Esophagus muscularis mucosa (tissue), 4 donors: Measurements from ENCODE around the gene MGAT5B. TPM values are rescaled to one million over a fixed set of nuclear protein-coding genes. Genes with fewer than 3 reads are reported as not detected.

ENCODE experiments used
- DNase-seq: peaks from one replicate; pipeline ENCODE4 v3.0.0-alpha.2; 2017; ENCODE audit errors: extremely low spot score
- H3K27ac ChIP-seq, 4 donors: fragments of 200-600 bp; sonication (generic); replicated peaks in 1 of 4; 1 replicate in 3 of 4; 2 replicates in 1 of 4; pipeline ENCODE4 v1.5.1; 2016 to 2019; ENCODE audit warnings: mild to moderate bottlenecking in 1 of 4
- H3K27me3 ChIP-seq, 4 donors: fragments of 200-600 bp; sonication (generic); one replicate each; pipeline versions ENCODE4 v1.5.1 to v1.6.0; 2016 to 2019
- H3K36me3 ChIP-seq, 4 donors: fragments of 200-600 bp; sonication (generic); one replicate each; pipeline ENCODE4 v1.5.1; 2016 to 2019
- H3K4me1 ChIP-seq, 4 donors: fragments of 200-600 bp; sonication (generic); one replicate each; pipeline ENCODE4 v1.5.1; 2016 to 2019
- H3K4me3 ChIP-seq, 4 donors: fragments of 200-600 bp; sonication (generic); 1 replicate in 2 of 4; 2 replicates in 2 of 4; pipeline ENCODE4 v1.5.1; 2016 to 2019; ENCODE audit warnings: mild to moderate bottlenecking in 4 of 4, moderate library complexity in 1 of 4
- H3K9me3 ChIP-seq, 4 donors: fragments of 200-600 bp; sonication (generic); 1 replicate in 3 of 4; 2 replicates in 1 of 4; pipeline ENCODE4 v1.5.1; 2016 to 2019
- CTCF ChIP-seq, 3 experiments: fragments of 200-600 bp in 2 of 3; fragments of 450-650 bp in 1 of 3; sonication (generic) in 2 of 3; IDR thresholded peaks; one replicate each; pipeline ENCODE4 v1.5.1; 2017 to 2019; ENCODE audit warnings: antibody characterized with exemption in 3 of 3, mild to moderate bottlenecking in 2 of 3, moderate library complexity in 1 of 3
- EP300 ChIP-seq: sonication (generic); formaldehyde crosslinking; IDR thresholded peaks from one replicate; pipeline ENCODE4 v1.6.1; 2017; ENCODE audit warnings: antibody characterized with exemption
- POLR2A ChIP-seq: fragments of 450-650 bp; IDR thresholded peaks from one replicate; pipeline ENCODE4 v1.6.1; 2017; ENCODE audit warnings: antibody characterized with exemption, moderate library complexity, mild to moderate bottlenecking, low read depth
- POLR2AphosphoS5 ChIP-seq, 2 donors: sonication (generic); formaldehyde crosslinking; IDR thresholded peaks; one replicate each; pipeline ENCODE4 v1.6.1; 2017; ENCODE audit warnings: antibody characterized with exemption in 2 of 2
- WGBS: methylation state at CpG from one replicate; pipeline ENCODE4 v1.1.5; 2018; 5-methylcytosine and 5-hydroxymethylcytosine counted together
- intact Hi-C: fragments of 100-400 bp; cut with DNase I; formaldehyde crosslinking; loops from one replicate; pipeline ENCODE4 v1.15.1; 2023
- total RNA-seq, 4 donors: library from RNA; depleted of rRNA; stranded (reverse); fragments of >200 nt; gene quantifications; one replicate each; pipeline versions ENCODE4 v1.1.0 to v1.2.1, GENCODE V29; 2016

MGAT5B gene
- total RNA-seq, 4 donors from 2014 or later = under 0.01 to 1.7 (median 0.43) TPM

- DNase-seq = no peak
- H3K27me3 ChIP-seq = peaks cover 0 to 55% (median 0%) of the 10 kb centered on the region in 4 donors
- H3K27ac ChIP-seq = no peak overlapping the region
- H3K4me3 ChIP-seq = no peak overlapping the region
- no peaks in the 10 kb centered on the region for H3K4me1 ChIP-seq
- WGBS = 84% methylated on average over 9 of the region's 9 CpGs
- no peaks in the 10 kb centered on the region for H3K36me3 ChIP-seq
- H3K9me3 ChIP-seq = no peaks in the 10 kb centered on the region
- TF ChIP-seq POLR2A (no peak), CTCF (IDR thresholded peaks at IDR 0.05) (no peak), POLR2AphosphoS5 (IDR thresholded peaks at IDR 0.05) (no peak), EP300 (no peak)
- intact Hi-C loops = no loop called here
Observed at GRCh38 chr17:76877437-76877836, 9.2 kb downstream of the MGAT5B start.

GRCh38 chr17:76878568-76878967, 10.4 kb downstream of the MGAT5B start:
- intact Hi-C loops = no loop called here
- no peak for TF ChIP-seq CTCF (IDR thresholded peaks at IDR 0.05)
- no peak for TF ChIP-seq POLR2A
- TF ChIP-seq POLR2AphosphoS5 (IDR thresholded peaks at IDR 0.05) = no peak
- TF ChIP-seq EP300 = no peak
- Histone ChIP-seq H3K9me3 (no peaks in the 10 kb centered on the region), H3K36me3 (no peaks in the 10 kb centered on the region), H3K27me3 (peaks cover 0 to 43% (median 0%) of the 10 kb centered on the region in 4 donors), H3K27ac (no peak overlapping the region), H3K4me1 (no peaks in the 10 kb centered on the region), H3K4me3 (no peak overlapping the region)
- WGBS = 85% methylated on average over 6 of the region's 6 CpGs
- DNase-seq = no peak

- TF ChIP-seq CTCF (IDR thresholded peaks at IDR 0.05) (no peak), POLR2A (no peak), EP300 (no peak), POLR2AphosphoS5 (IDR thresholded peaks at IDR 0.05) (no peak)
- intact Hi-C loops = no loop called here
Observed at GRCh38 chr17:76879254-76879653, 11.1 kb downstream of the MGAT5B start.

GRCh38 chr17:76879691-76880090, 11.5 kb downstream of the MGAT5B start:
- Histone ChIP-seq H3K4me1 (no peaks in the 10 kb centered on the region), H3K9me3 (no peaks in the 10 kb centered on the region), H3K4me3 (no peak overlapping the region), H3K27me3 (peaks cover 0 to 35% (median 0%) of the 10 kb centered on the region in 4 donors), H3K36me3 (no peaks in the 10 kb centered on the region), H3K27ac (no peak overlapping the region)
- intact Hi-C loops = no loop called here
- TF ChIP-seq CTCF (IDR thresholded peaks at IDR 0.05) (no peak), POLR2AphosphoS5 (IDR thresholded peaks at IDR 0.05) (no peak), EP300 (no peak), POLR2A (no peak)
- 67% methylated on average over 10 of the region's 10 CpGs for WGBS
- DNase-seq = no peak

More at GRCh38 chr17:76879254-76879653, 11.1 kb downstream of the MGAT5B start:
- H3K27me3 ChIP-seq = peaks cover 0 to 40% (median 0%) of the 10 kb centered on the region in 4 donors
- no peaks in the 10 kb centered on the region for H3K9me3 ChIP-seq
- H3K36me3 ChIP-seq = no peaks in the 10 kb centered on the region
- no peak overlapping the region for H3K27ac ChIP-seq
- H3K4me3 ChIP-seq = no peak overlapping the region
- no peak for DNase-seq
- 93% methylated on average over 14 of the region's 14 CpGs for WGBS
- H3K4me1 ChIP-seq = no peaks in the 10 kb centered on the region

- Histone ChIP-seq H3K27ac (no peak overlapping the region), H3K4me1 (no peaks in the 10 kb centered on the region), H3K36me3 (no peaks in the 10 kb centered on the region), H3K27me3 (peaks cover 0 to 32% (median 0%) of the 10 kb centered on the region in 4 donors), H3K9me3 (no peaks in the 10 kb centered on the region), H3K4me3 (no peak overlapping the region)
- 35% methylated on average over 8 of the region's 10 CpGs for WGBS
- DNase-seq = no peak
- TF ChIP-seq CTCF (IDR thresholded peaks at IDR 0.05) (no peak), POLR2A (no peak), POLR2AphosphoS5 (IDR thresholded peaks at IDR 0.05) (no peak), EP300 (no peak)
- intact Hi-C loops = no loop called here
Observed at GRCh38 chr17:76880268-76880667, 12.1 kb downstream of the MGAT5B start.
